ENCODE results near the gene LPCAT1. TPM values are rescaled to one million over a fixed set of nuclear protein-coding genes. Genes with fewer than 3 reads are reported as not detected.
A peak's percentile ranks its signal among the peaks of the same experiment; 100 is the strongest.

Gene LPCAT1
- total and polyA plus RNA-seq, 5 donors from 2014 or later: 21.4 to 34.7 (median 25.6) TPM

DNA sequence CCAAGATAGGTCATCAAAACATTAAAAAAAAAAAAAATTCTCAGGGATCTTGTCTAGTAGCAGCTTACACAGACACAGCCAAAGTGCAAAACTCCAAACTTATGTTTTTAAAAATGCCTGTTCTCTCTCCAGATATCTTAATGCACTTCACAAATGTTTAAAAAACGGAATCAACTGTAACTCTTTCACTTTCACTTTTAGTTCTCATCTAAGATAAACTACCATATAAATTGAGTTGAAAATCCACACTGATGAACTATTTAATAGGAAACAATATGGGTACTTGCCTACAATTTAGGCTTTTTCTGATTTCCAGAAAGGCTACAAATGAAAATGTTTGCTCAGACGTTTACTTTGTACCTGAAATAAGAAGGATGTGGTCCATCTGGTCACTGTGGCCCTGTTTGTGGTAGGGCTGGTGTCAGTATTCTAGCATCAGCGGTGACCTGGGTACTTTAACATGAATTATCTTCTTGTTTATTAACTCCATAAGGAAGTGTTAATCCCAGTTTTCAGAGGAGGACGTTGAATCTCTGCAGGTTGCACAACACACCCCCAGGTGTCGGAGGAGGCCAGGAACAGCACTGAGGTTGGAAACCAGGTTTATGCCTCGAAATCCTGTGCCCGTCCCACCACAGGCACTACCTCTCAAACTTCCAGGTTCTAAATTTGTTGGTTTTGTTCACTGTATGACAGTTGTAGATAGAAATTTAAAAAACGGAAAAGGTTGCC is 13.3 kb upstream of the LPCAT1 start:
- H3K36me3 Mint-ChIP-seq: no peaks in the 10 kb centered on the region
- Histone ChIP-seq H3K27ac (ENCODE audit: insufficient read depth, low read length, poor library complexity, severe bottlenecking) (peak overlapping the region; percentile 82), H3K27me3 (ENCODE audit: control insufficient read depth, insufficient read depth, low read length) (no peaks in the 10 kb centered on the region), H3K4me3 (ENCODE audit: low read depth, low read length) (peak overlapping the region; percentile 75), H3K4me1 (ENCODE audit: control insufficient read depth, insufficient read depth, low read length, poor library complexity, severe bottlenecking) (peaks cover 21% of the 10 kb centered on the region), H3K36me3 (ENCODE audit: control insufficient read depth, insufficient read depth, low read length) (no peaks in the 10 kb centered on the region), H3K9me3 (ENCODE audit: control insufficient read depth in 2 of 2, low read length in 2 of 2) (no peaks in the 10 kb centered on the region)
- H3K9me3 Mint-ChIP-seq: peaks cover 0 to 2% (median 0%) of the 10 kb centered on the region in 7 donors
- ATAC-seq (ENCODE audit: low read depth in 2 of 2) (no peak), DNase-seq (peak in 2 of 3 donors; percentile 13 to 60)
- peaks cover 12% of the 10 kb centered on the region for H3K27me3 Mint-ChIP-seq
- H3K4me3 Mint-ChIP-seq: peak overlapping the region; percentile 76 to 90 (median 87)
- peaks cover 17 to 26% (median 24%) of the 10 kb centered on the region in 4 donors for H3K4me1 Mint-ChIP-seq
- H3K27ac Mint-ChIP-seq: peak overlapping the region; percentile 91 to 95 (median 93)

DNA sequence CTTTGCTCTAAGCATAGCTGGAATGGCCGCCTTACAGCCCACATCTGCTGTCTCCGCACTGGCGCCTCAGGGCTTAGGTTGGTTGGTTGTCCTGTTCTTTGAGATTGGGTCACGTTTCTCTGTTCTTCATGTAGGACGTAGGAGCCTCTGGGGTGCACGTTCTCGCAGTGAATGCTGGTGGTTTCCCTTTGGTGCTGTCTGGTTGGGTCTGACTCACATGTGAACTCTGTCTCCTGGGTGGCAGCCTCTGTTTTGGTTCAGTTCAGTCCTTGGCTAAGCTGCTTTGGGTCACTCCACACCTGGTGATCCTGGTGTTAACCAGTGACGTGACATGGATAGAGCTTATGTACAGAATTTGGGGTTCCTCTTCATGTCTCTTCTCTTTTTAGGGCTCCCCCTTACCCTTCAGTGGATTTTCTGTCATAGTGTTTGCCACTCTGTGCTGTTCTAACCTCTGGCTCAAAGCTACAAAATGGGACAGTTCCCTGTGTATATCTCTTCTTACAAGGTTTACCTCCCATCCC is 12.6 kb upstream of the LPCAT1 start:
- peak; percentile 98 to 99 for ATAC-seq (ENCODE audit: low read depth in 2 of 2)
- peak overlapping the region; percentile 91 to 95 (median 93) for H3K27ac Mint-ChIP-seq
- Histone ChIP-seq H3K4me3 (ENCODE audit: low read depth, low read length) (peak overlapping the region; percentile 75), H3K27me3 (ENCODE audit: control insufficient read depth, insufficient read depth, low read length) (no peaks in the 10 kb centered on the region), H3K9me3 (ENCODE audit: control insufficient read depth in 2 of 2, low read length in 2 of 2) (no peaks in the 10 kb centered on the region), H3K36me3 (ENCODE audit: control insufficient read depth, insufficient read depth, low read length) (no peaks in the 10 kb centered on the region), H3K4me1 (ENCODE audit: control insufficient read depth, insufficient read depth, low read length, poor library complexity, severe bottlenecking) (peaks cover 21% of the 10 kb centered on the region), H3K27ac (ENCODE audit: insufficient read depth, low read length, poor library complexity, severe bottlenecking) (peak overlapping the region; percentile 82)
- H3K4me3 Mint-ChIP-seq: peak overlapping the region; percentile 76 to 90 (median 87)
- peak; percentile 51 to 89 (median 68) for DNase-seq
- H3K9me3 Mint-ChIP-seq: peaks cover 0 to 2% (median 0%) of the 10 kb centered on the region in 7 donors
- no peaks in the 10 kb centered on the region for H3K36me3 Mint-ChIP-seq
- peaks cover 15% of the 10 kb centered on the region for H3K27me3 Mint-ChIP-seq
- peaks cover 17 to 26% (median 24%) of the 10 kb centered on the region in 4 donors for H3K4me1 Mint-ChIP-seq

DNA sequence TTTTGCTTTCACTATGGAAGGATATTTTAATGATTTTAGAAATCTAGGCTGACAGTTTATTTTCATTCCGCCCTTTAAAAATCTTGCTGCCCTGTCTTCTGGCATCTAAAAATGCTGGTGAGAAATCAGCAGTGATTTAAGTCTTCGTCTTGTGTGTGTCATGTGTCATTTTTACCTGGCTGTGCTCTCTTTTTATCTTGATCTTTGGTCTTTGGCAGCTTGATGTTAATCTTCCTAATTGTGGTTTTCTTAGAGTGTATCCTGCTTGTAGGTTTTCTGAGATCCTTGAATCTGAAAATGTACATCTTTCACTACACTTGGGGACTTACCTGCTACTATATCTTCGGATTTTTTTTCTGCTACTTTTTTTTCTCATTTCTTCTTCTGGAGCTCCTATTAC is 11.9 kb upstream of the LPCAT1 start:
- no peaks in the 10 kb centered on the region for H3K9me3 ChIP-seq (ENCODE audit: control insufficient read depth in 2 of 2, low read length in 2 of 2)
- no peaks in the 10 kb centered on the region for H3K27me3 ChIP-seq (ENCODE audit: control insufficient read depth, insufficient read depth, low read length)
- no peaks in the 10 kb centered on the region for H3K36me3 ChIP-seq (ENCODE audit: control insufficient read depth, insufficient read depth, low read length)
- peaks cover 21% of the 10 kb centered on the region for H3K4me1 ChIP-seq (ENCODE audit: control insufficient read depth, insufficient read depth, low read length, poor library complexity, severe bottlenecking)
- Mint-ChIP-seq H3K27me3 (peaks cover 20% of the 10 kb centered on the region), H3K36me3 (no peaks in the 10 kb centered on the region), H3K4me3 (peak overlapping the region; percentile 76 to 90 (median 87)), H3K4me1 (peaks cover 17 to 26% (median 26%) of the 10 kb centered on the region in 4 donors), H3K9me3 (no peaks in the 10 kb centered on the region), H3K27ac (peak overlapping the region; percentile 91 to 95 (median 93))
- peak overlapping the region; percentile 82 for H3K27ac ChIP-seq (ENCODE audit: insufficient read depth, low read length, poor library complexity, severe bottlenecking)
- DNase-seq: peak in 2 of 3 donors; percentile 19 to 46
- H3K4me3 ChIP-seq (ENCODE audit: low read depth, low read length): peak overlapping the region; percentile 75
- ATAC-seq (ENCODE audit: low read depth in 2 of 2): no peak

DNA sequence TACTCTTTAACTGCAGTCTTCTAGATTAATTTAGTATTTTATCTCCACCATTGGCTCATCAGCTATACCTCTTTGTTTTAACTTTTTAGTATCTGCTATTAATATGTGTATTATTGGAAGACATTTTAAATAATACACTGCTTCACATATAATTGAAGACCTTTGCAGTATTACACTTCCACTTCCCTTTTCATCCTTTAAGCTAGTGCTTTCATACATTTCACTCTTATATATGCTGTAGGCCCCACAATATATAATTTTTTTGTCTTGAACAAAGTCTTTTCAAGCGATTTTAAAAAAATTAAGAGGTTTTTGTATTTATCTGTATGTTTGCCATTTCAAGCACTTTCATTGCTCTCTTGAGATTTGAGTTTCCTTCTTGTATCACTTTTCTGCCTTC is 8.6 kb upstream of the LPCAT1 start:
- Histone ChIP-seq H3K4me1 (ENCODE audit: control insufficient read depth, insufficient read depth, low read length, poor library complexity, severe bottlenecking) (peaks cover 21% of the 10 kb centered on the region), H3K4me3 (ENCODE audit: low read depth, low read length) (no peak overlapping the region), H3K36me3 (ENCODE audit: control insufficient read depth, insufficient read depth, low read length) (no peaks in the 10 kb centered on the region), H3K27me3 (ENCODE audit: control insufficient read depth, insufficient read depth, low read length) (no peaks in the 10 kb centered on the region), H3K9me3 (ENCODE audit: control insufficient read depth in 2 of 2, low read length in 2 of 2) (no peaks in the 10 kb centered on the region), H3K27ac (ENCODE audit: insufficient read depth, low read length, poor library complexity, severe bottlenecking) (no peak overlapping the region)
- Mint-ChIP-seq H3K27me3 (peaks cover 38% of the 10 kb centered on the region), H3K27ac (no peak overlapping the region), H3K36me3 (no peaks in the 10 kb centered on the region), H3K4me3 (no peak overlapping the region), H3K4me1 (peaks cover 19 to 26% (median 23%) of the 10 kb centered on the region in 4 donors), H3K9me3 (no peaks in the 10 kb centered on the region)
- DNase-seq (no peak), ATAC-seq (ENCODE audit: low read depth in 2 of 2) (no peak)

DNA sequence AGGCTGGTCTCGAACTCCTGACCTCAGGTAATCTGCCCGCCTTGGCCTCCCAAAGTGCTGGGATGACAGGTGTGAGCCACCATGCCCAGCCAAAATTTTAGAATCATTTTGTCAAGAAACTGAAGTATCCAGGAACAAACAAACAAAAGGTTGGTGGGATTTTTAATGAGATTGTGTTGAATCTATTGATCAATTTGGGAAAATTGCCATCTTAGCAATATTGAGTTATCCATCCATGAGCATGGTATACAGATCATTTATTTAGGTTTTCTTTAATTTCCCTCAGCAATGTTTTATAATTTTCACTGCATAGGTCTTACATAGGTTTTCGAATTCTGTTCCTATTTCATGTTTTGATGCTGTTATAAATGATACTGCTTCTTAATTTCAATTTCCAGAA is 5.7 kb upstream of the LPCAT1 start:
- DNase-seq (no peak), ATAC-seq (ENCODE audit: low read depth in 2 of 2) (no peak)
- H3K27me3 ChIP-seq (ENCODE audit: control insufficient read depth, insufficient read depth, low read length): no peaks in the 10 kb centered on the region
- no peaks in the 10 kb centered on the region for H3K36me3 ChIP-seq (ENCODE audit: control insufficient read depth, insufficient read depth, low read length)
- peaks cover 2% of the 10 kb centered on the region for H3K4me1 ChIP-seq (ENCODE audit: control insufficient read depth, insufficient read depth, low read length, poor library complexity, severe bottlenecking)
- H3K9me3 Mint-ChIP-seq: no peaks in the 10 kb centered on the region
- no peak overlapping the region for H3K27ac Mint-ChIP-seq
- peak overlapping the region in 1 of 4 donors; percentile 56 for H3K4me3 Mint-ChIP-seq
- no peaks in the 10 kb centered on the region for H3K36me3 Mint-ChIP-seq
- no peak overlapping the region for H3K27ac ChIP-seq (ENCODE audit: insufficient read depth, low read length, poor library complexity, severe bottlenecking)
- no peak overlapping the region for H3K4me3 ChIP-seq (ENCODE audit: low read depth, low read length)
- no peaks in the 10 kb centered on the region for H3K9me3 ChIP-seq (ENCODE audit: control insufficient read depth in 2 of 2, low read length in 2 of 2)
- H3K4me1 Mint-ChIP-seq: peaks cover 0 to 4% (median 2%) of the 10 kb centered on the region in 4 donors
- H3K27me3 Mint-ChIP-seq: peaks cover 33% of the 10 kb centered on the region

DNA sequence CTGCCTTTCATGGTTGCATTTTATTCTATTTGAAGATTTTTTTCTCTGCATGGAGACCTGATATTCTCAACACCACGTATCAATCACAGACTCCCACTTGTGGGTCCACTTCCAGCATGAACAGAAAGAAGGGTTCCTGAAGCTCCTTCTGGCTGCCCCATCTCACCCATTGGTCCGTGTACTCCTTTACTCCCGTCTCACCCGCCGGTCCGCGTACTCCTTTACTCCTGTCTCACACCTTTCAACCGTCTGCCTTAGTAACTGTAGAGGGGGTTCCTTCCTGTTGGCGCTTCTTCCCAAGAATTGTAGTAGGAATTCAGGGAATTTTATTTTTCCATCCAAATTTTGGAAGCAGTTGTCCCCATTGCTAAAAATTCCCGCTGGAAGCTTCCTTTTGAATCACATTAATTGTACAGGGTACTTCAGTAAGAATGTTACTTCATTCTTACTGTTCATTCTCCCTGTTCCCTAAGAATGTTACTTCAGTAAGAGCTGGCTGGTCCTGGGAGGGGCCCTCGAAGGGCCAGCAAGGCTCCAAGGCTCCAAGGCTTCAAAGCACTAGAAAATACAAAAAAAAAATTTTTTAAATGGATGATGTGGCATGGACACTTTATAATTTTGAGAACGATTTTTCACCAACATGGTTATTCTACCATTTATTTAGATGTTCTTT is 3.9 kb upstream of the LPCAT1 start:
- DNase-seq (no peak), ATAC-seq (ENCODE audit: low read depth in 2 of 2) (no peak)
- Histone ChIP-seq H3K4me3 (ENCODE audit: low read depth, low read length) (no peak overlapping the region), H3K27me3 (ENCODE audit: control insufficient read depth, insufficient read depth, low read length) (no peaks in the 10 kb centered on the region), H3K36me3 (ENCODE audit: control insufficient read depth, insufficient read depth, low read length) (no peaks in the 10 kb centered on the region), H3K4me1 (ENCODE audit: control insufficient read depth, insufficient read depth, low read length, poor library complexity, severe bottlenecking) (peaks cover 13% of the 10 kb centered on the region), H3K9me3 (ENCODE audit: control insufficient read depth in 2 of 2, low read length in 2 of 2) (no peaks in the 10 kb centered on the region), H3K27ac (ENCODE audit: insufficient read depth, low read length, poor library complexity, severe bottlenecking) (no peak overlapping the region)
- no peaks in the 10 kb centered on the region for H3K36me3 Mint-ChIP-seq
- peaks cover 32% of the 10 kb centered on the region for H3K27me3 Mint-ChIP-seq
- peak overlapping the region in 2 of 4 donors; percentile 28 to 63 for H3K4me3 Mint-ChIP-seq
- no peaks in the 10 kb centered on the region for H3K9me3 Mint-ChIP-seq
- peaks cover 2 to 3% (median 2%) of the 10 kb centered on the region in 4 donors for H3K4me1 Mint-ChIP-seq
- H3K27ac Mint-ChIP-seq: no peak overlapping the region

DNA sequence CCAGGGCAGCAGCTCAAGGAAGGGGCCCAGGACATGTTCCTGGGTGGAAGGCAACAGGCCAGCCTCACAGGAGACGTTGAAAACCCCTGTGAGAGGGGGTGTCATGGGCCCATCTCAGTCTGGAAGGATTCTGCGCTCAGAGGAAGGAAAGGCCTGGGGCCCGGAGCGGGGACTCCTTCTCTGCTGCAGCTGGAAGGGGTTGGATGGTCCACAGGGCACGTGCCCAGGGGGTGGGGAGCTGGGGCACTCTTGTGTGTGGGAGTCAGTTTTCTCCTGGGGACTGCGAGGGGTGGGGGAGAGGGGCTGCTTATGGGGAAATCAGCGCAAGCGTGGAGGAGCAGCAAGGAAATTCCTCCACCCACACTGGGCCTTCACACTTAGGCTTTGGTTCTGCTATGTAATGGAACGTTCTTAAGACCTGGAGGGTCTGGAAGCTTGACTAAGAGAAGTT is 2.9 kb upstream of the LPCAT1 start:
- ATAC-seq (ENCODE audit: low read depth in 2 of 2): no peak
- Mint-ChIP-seq H3K27ac (peak overlapping the region in 2 of 3 donors; percentile 71 to 91), H3K4me1 (peaks cover 3 to 11% (median 9%) of the 10 kb centered on the region in 4 donors), H3K36me3 (no peaks in the 10 kb centered on the region), H3K9me3 (no peaks in the 10 kb centered on the region), H3K4me3 (peak overlapping the region in 3 of 4 donors; percentile 15 to 80 (median 63)), H3K27me3 (peaks cover 22% of the 10 kb centered on the region)
- no peak for DNase-seq
- Histone ChIP-seq H3K27ac (ENCODE audit: insufficient read depth, low read length, poor library complexity, severe bottlenecking) (no peak overlapping the region), H3K4me1 (ENCODE audit: control insufficient read depth, insufficient read depth, low read length, poor library complexity, severe bottlenecking) (peaks cover 22% of the 10 kb centered on the region), H3K4me3 (ENCODE audit: low read depth, low read length) (no peak overlapping the region), H3K9me3 (ENCODE audit: control insufficient read depth in 2 of 2, low read length in 2 of 2) (no peaks in the 10 kb centered on the region), H3K27me3 (ENCODE audit: control insufficient read depth, insufficient read depth, low read length) (no peaks in the 10 kb centered on the region), H3K36me3 (ENCODE audit: control insufficient read depth, insufficient read depth, low read length) (no peaks in the 10 kb centered on the region)
